Activated CD4-positive, alpha-beta T cell treated with anti-CD3 and anti-CD28 coated beads, Interleukin-2, amount 50 U/mL, for 4 hours (primary cell): ENCODE measurements around the gene RBM47.
"Not testable (repeated sequence)": the region's sequence is repeated elsewhere in the genome, so short reads cannot be mapped to it uniquely, and the experiment has no call there.

Experiments
- DNase-seq, 2 experiments: peaks; one replicate each; pipeline ENCODE4 v3.0.0-alpha.2; 2020

The RBM47 gene

GRCh38 chr4:40524366-40525041, 105.2 kb downstream of the RBM47 start:
- no peak for DNase-seq

GRCh38 chr4:40523581-40523980, 106.1 kb downstream of the RBM47 start:
- DNase-seq = no peak

DNA sequence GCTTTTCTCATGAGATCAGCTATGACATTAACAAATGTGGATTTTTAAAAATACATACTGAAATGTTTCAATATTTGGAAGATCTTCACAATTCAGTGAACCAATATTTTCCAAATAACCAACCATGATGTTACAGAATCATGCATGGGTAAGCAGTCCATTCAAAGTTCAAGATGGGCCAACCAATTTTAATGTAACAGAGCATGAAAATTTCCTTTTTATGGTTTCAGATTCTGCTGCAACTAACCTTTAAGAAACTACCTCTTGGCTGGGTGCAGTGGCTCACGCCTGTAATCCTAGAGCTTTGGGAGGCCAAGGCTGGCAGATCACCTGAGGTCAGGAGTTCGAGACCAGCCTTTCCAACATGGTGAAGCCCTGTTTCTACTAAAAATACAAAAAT, 107.7 kb downstream of the RBM47 start:
- DNase-seq = no peak

- no peak for DNase-seq
Observed at GRCh38 chr4:40520533-40520932, 109.1 kb downstream of the RBM47 start.

DNA sequence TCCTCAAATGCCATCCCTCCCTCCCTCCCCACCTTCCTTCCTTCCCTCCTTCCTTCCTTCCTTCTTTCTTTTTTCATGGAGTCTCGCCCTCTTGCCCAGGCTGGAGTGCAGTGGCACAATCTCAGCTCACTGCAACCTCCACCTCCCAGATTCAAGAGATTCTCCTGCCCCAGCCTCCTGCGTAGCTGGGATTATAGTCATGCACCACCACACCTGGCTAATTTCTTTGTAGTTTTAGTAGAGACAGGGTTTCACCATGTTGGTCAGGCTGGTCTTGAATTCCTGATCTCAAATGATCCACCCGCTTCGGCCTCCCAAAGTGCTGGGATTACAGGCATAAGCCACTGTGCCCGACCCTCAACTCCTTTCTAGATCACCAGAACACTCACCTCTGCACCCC, 112.6 kb downstream of the RBM47 start:
- DNase-seq = not testable (repeated sequence)

DNA sequence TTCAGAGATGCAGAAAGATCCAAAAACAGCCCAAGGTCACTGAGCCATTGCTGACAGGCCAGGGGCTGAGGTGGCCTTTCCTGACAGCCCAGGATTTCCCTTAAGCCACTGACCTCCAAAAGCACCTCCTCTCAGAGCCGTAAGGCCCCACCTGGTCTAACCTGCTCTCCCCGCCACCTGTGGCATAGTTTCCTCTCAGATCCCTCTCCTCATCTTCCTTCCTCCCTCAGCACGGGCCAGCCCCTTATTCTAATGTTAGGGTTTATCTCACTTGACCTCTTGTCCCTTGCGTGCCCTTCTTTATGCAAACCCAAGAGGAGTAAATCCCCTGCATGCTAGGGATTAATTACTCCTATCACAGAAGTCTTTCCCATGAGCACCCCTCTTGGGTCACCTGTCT, 113.0 kb downstream of the RBM47 start:
- no peak for DNase-seq

DNA sequence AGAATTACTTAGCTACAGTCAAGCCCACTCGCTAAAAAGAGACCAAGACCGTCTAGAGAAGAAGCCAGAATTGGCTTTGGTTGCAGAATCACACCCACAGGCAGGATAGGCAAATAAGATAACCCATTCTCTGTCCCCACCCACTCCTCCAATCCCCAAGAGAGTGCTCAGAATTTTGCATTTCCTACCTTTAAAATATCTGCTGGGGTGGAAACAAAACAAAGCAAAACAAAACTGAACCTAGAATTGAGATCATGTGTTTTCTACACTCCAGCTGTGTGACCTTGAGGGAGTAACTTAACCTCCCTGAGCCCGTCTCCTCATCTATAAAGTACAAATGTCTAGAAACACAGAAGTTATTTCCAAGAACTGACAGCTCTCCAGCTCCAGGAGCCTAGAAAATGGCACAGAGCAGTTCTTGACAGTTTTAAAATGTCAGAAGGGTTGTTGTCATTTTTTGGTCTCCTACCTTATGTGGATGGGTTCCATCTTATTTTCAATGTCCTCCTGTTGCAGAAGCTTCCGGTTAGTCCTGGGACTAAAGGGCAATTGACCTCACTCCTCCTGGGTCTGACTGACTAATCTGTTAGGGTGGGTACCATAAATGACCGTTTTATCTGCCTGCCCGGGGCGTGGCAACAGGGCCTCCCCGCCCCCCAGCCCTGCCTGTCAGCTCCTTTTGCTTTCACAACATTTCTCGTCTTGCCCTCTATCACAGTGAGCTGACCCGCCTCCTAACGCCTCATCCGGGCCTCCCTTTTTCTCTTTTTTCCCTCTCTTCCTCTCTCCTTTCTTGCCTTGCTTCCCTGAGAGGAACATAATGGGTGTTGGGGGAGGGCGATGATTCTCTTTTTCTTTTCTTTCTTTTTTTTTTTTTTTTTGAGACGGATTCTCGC, 114.0 kb downstream of the RBM47 start:
- DNase-seq = no peak

GRCh38 chr4:40515037-40515397, 114.6 kb downstream of the RBM47 start:
- no peak for DNase-seq

DNA sequence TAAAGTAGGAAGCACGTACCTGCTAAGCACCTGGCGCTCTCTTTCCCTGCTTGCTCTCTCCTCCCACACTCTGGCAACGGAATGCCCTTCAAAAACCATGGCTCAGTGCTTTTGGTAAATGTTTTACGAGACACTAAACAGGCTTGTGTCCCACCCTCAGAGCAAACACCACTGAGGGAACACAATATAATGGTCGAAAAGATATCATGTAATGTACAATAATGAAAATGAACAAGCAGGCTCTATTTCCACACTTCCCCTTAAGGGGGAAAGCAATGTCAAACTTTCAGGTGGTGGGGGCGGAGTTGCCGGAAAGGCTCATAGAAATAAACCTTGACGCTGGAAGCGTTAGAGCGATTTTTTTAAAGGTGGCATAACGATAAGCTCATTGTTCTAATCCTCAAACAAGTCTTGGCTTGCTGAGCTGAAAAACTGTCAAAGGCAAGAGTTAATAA, 115.1 kb downstream of the RBM47 start:
- DNase-seq = no peak

GRCh38 chr4:40511036-40511614, 118.5 kb downstream of the RBM47 start:
- no peak for DNase-seq

- DNase-seq = no peak
Observed at GRCh38 chr4:40507977-40508376, 121.7 kb downstream of the RBM47 start.

- no peak for DNase-seq
Observed at GRCh38 chr4:40506492-40506891, 123.2 kb downstream of the RBM47 start.

DNA sequence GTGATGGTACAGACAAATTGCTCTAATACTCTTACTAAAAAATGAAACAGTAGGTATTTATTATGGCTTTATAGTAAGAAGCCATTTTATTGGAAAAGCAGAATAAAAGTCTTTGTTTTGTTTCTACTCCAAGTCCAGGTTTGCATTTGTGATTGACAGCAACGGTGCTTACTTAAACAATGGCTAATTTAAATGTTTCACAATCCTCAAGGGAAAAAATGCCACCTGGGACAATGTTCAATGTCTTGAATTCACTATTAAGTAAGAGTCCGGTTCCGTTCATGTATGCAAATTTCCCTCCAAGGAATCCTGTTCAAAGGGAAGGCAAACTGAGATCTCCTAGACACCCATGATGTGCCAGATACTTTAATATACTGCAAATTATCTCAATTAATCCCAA, 123.6 kb downstream of the RBM47 start:
- no peak for DNase-seq

- no peak for DNase-seq
Observed at GRCh38 chr4:40502934-40503333, 126.7 kb downstream of the RBM47 start.

GRCh38 chr4:40502220-40502619, 127.4 kb downstream of the RBM47 start:
- no peak for DNase-seq

DNA sequence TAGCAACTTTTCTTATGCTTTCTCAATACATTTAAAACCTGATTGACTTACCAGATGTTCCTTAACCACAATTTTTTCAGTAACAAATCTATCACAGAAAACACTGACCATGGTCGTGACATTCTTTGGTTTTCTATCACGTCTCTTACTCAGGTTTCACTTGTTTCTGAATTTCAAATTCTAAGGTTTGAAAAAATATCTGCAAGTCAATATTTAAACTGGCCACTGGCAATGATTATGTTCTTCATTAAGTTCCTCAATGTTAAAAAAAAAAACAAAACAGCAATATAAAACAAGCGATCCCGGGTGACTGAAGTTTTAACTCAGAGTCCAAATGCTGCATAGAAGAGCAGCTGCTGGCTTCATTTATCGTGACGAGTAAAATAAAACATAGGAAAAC, 128.9 kb downstream of the RBM47 start:
- no peak for DNase-seq

- DNase-seq = no peak
Observed at GRCh38 chr4:40493160-40493559, 136.5 kb downstream of the RBM47 start.

DNA sequence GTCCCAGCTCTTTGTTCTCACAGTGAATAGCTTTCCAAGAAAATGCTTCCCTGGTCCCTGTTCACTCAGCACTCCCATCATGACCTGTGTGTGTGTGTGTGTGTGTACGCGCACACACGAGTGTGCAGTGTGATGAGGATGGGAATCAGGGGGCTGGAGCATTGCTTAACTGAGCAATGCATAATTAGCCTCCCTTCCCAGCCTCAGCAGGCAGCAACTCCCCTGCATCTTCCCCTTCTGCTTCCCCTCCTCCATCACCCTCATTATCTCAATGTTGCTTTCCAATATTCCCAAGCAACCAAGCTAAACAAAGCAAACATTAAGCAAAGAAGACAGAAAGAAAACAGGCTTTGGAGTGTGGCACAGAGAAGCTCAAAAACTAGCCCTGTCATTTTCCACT, 137.0 kb downstream of the RBM47 start:
- DNase-seq = no peak

GRCh38 chr4:40490481-40490880, 139.2 kb downstream of the RBM47 start:
- no peak for DNase-seq

GRCh38 chr4:40489961-40490360, 139.7 kb downstream of the RBM47 start:
- no peak for DNase-seq

- DNase-seq = no peak
Observed at GRCh38 chr4:40486534-40486933, 143.1 kb downstream of the RBM47 start.

DNA sequence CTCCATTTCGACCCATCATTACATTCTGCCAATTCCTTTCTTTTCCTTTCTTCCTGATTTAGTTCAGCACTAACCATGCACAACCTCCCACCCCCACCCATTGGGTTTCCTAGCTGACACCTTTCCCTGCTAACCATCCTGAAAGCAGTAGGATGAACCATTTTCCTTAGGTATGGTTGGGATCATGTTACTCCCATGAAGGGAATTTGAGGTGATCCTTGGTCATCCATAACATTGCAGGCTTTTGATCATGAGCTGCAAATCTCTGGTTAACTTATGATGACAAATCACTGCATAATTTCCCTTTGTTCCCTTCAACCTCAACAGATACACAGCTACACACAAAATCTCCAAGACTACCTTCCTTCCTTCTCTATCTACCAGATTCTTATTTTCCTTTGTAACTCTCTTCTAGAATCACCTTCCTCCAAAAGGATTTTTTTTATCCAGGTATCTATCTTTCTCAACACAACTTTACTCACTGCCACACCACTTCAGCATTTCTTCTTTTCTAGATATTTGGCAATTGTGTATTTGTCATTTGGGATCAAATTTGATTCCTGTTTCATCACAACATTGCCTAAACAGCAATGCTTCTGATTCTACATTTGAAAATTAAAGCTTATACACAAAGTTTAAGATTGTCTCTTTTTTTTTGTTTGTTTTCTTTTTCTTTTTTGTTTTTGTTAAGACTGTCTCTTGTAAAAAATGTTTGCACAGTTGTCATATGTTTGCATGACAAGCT, 145.1 kb downstream of the RBM47 start:
- no peak for DNase-seq

- DNase-seq = no peak
Observed at GRCh38 chr4:40482985-40483647, 146.5 kb downstream of the RBM47 start.
